ENCODE data around the gene OBI1.

OBI1 gene

GRCh38 chr13:78655906-78656305 lies 3.0 kb downstream of the OBI1 start:
- Histone ChIP-seq H3K79me2 (ENCODE audit: insufficient read depth, low read length) (peaks cover 78% of the 10 kb centered on the region), H2AFZ (ENCODE audit: low read length) (no peak overlapping the region), H3K27me3 (ENCODE audit: insufficient read depth, low read length) (no peaks in the 10 kb centered on the region), H3K4me2 (ENCODE audit: low read length) (no peak overlapping the region), H3K27ac (ENCODE audit: low read depth, low read length, poor library complexity, severe bottlenecking) (no peak overlapping the region), H3F3A (ENCODE audit: insufficient read depth, low read length) (no peaks in the 10 kb centered on the region; the same call in 1 of the 2 replicates), H3K9me2 (ENCODE audit: low read depth, low read length) (no peaks in the 10 kb centered on the region), H3K9ac (ENCODE audit: low read length) (no peak overlapping the region), H3K9me3 (ENCODE audit: low read length) (no peaks in the 10 kb centered on the region), H3K4me3 (ENCODE audit: low read depth, low read length, poor library complexity, severe bottlenecking) (no peak overlapping the region), H4K20me1 (ENCODE audit: insufficient read depth, low read length) (peaks cover 4% of the 10 kb centered on the region; the same call in 1 of the 2 replicates), H3K4me1 (ENCODE audit: insufficient read depth, low read length, severe bottlenecking) (peaks cover 24% of the 10 kb centered on the region), H3K36me3 (ENCODE audit: insufficient read depth, low read length) (peaks cover 11% of the 10 kb centered on the region)
- TF ChIP-seq EZH2 (IDR thresholded peaks at IDR 0.05; ENCODE audit: borderline replicate concordance, low read length) = no peak
- TF ChIP-seq CTCF (IDR thresholded peaks at IDR 0.05; ENCODE audit: low read length) = no peak

- peaks cover 11% of the 10 kb centered on the region for H3K36me3 ChIP-seq (ENCODE audit: insufficient read depth, low read length)
- H3K4me2 ChIP-seq (ENCODE audit: low read length) = no peak overlapping the region
- H3K9me3 ChIP-seq (ENCODE audit: low read length) = no peaks in the 10 kb centered on the region
- no peak overlapping the region for H3K27ac ChIP-seq (ENCODE audit: low read depth, low read length, poor library complexity, severe bottlenecking)
- no peak overlapping the region for H2AFZ ChIP-seq (ENCODE audit: low read length)
- peaks cover 87% of the 10 kb centered on the region for H3K79me2 ChIP-seq (ENCODE audit: insufficient read depth, low read length)
- no peaks in the 10 kb centered on the region for H3K27me3 ChIP-seq (ENCODE audit: insufficient read depth, low read length)
- H3K9ac ChIP-seq (ENCODE audit: low read length) = no peak overlapping the region
- H3K4me1 ChIP-seq (ENCODE audit: insufficient read depth, low read length, severe bottlenecking) = peaks cover 25% of the 10 kb centered on the region
- H3K9me2 ChIP-seq (ENCODE audit: low read depth, low read length) = no peaks in the 10 kb centered on the region
- H3F3A ChIP-seq (ENCODE audit: insufficient read depth, low read length) = no peaks in the 10 kb centered on the region
- H3K4me3 ChIP-seq (ENCODE audit: low read depth, low read length, poor library complexity, severe bottlenecking) = no peak overlapping the region
- TF ChIP-seq EZH2 (IDR thresholded peaks at IDR 0.05; ENCODE audit: borderline replicate concordance, low read length) (no peak), CTCF (IDR thresholded peaks at IDR 0.05; ENCODE audit: low read length) (no peak)
- H4K20me1 ChIP-seq (ENCODE audit: insufficient read depth, low read length) = peaks cover 4% of the 10 kb centered on the region; the same call in 1 of the 2 replicates
These were observed 3.9 kb downstream of the OBI1 start for GRCh38 chr13:78655007-78655406.

GRCh38 chr13:78652651-78653050 lies 6.3 kb downstream of the OBI1 start:
- Histone ChIP-seq H3K27ac (ENCODE audit: low read depth, low read length, poor library complexity, severe bottlenecking) (no peak overlapping the region), H3F3A (ENCODE audit: insufficient read depth, low read length) (no peaks in the 10 kb centered on the region), H3K4me2 (ENCODE audit: low read length) (no peak overlapping the region), H3K4me1 (ENCODE audit: insufficient read depth, low read length, severe bottlenecking) (peaks cover 15% of the 10 kb centered on the region), H3K4me3 (ENCODE audit: low read depth, low read length, poor library complexity, severe bottlenecking) (no peak overlapping the region), H4K20me1 (ENCODE audit: insufficient read depth, low read length) (peaks cover 6% of the 10 kb centered on the region; the same call in 1 of the 2 replicates), H3K79me2 (ENCODE audit: insufficient read depth, low read length) (peaks cover 97% of the 10 kb centered on the region), H2AFZ (ENCODE audit: low read length) (no peak overlapping the region), H3K9ac (ENCODE audit: low read length) (no peak overlapping the region), H3K27me3 (ENCODE audit: insufficient read depth, low read length) (no peaks in the 10 kb centered on the region), H3K36me3 (ENCODE audit: insufficient read depth, low read length) (peaks cover 11% of the 10 kb centered on the region), H3K9me3 (ENCODE audit: low read length) (no peaks in the 10 kb centered on the region), H3K9me2 (ENCODE audit: low read depth, low read length) (no peaks in the 10 kb centered on the region)
- TF ChIP-seq EZH2 (IDR thresholded peaks at IDR 0.05; ENCODE audit: borderline replicate concordance, low read length) (no peak), CTCF (IDR thresholded peaks at IDR 0.05; ENCODE audit: low read length) (no peak)
